CD4-positive, alpha-beta T cell (primary cell): ENCODE measurements around the gene MAP1LC3A. TPM values are rescaled to one million over a fixed set of nuclear protein-coding genes. Genes with fewer than 3 reads are reported as not detected.
A peak's percentile ranks its signal among the peaks of the same experiment; 100 is the strongest.

ENCODE experiments used
- ATAC-seq: fragments of 200-7000 bp; cut with Tn5 transposase; one replicate; pipeline ENCODE4 v1.10.0; 2022; ENCODE audit warnings: mild to moderate bottlenecking; ENCODE audit not compliant: poor library complexity
- CTCF ChIA-PET: fragments of 350-600 bp; sonication (Branson Sonifier 250); formaldehyde crosslinking; loops from one replicate; lab custom pipeline; 2021; ENCODE audit warnings: antibody characterized with exemption, inconsistent platforms; lab: Charles Lee
- POLR2A ChIA-PET: fragments of 350-600 bp; sonication (Branson Sonifier 250); formaldehyde crosslinking; loops from one replicate; lab custom pipeline; 2021; ENCODE audit warnings: antibody characterized with exemption, inconsistent platforms; lab: Charles Lee
- DNase-seq, 14 experiments: peaks; one replicate each; pipeline ENCODE4 v3.0.0-alpha.2; 2013 to 2020; ENCODE audit warnings: mixed read lengths in 2 of 14
- H3K27ac ChIP-seq, 2 donors: one replicate each; pipeline versions ENCODE4 v1.5.1 to v1.7.0; 2013; ENCODE audit warnings: low read length in 2 of 2, low read depth in 1 of 2, mild to moderate bottlenecking in 1 of 2
- H3K27me3 ChIP-seq, 2 experiments: 1 replicate in 1 of 2; 2 replicates in 1 of 2; pipeline versions ENCODE4 v1.6.1 to v1.7.0; 2013; ENCODE audit warnings: low read length in 2 of 2, control low read depth in 1 of 2, mild to moderate bottlenecking in 1 of 2, moderate library complexity in 1 of 2; ENCODE audit not compliant: insufficient read depth in 2 of 2, control insufficient read depth in 1 of 2
- H3K36me3 ChIP-seq: one replicate; pipeline ENCODE4 v1.6.1; 2013; ENCODE audit warnings: low read length, control low read depth; ENCODE audit not compliant: insufficient read depth
- H3K4me1 ChIP-seq: one replicate; pipeline ENCODE4 v1.6.1; 2013; ENCODE audit warnings: low read length, control low read depth; ENCODE audit not compliant: insufficient read depth
- H3K4me3 ChIP-seq: one replicate; pipeline ENCODE4 v1.5.1; 2013; ENCODE audit warnings: mild to moderate bottlenecking, low read length, moderate library complexity
- H3K9me3 ChIP-seq, 2 experiments: 1 replicate in 1 of 2; 2 replicates in 1 of 2; pipeline versions ENCODE4 v1.6.1 to v1.7.0; 2013; ENCODE audit warnings: low read length in 2 of 2, mild to moderate bottlenecking in 2 of 2, control low read depth in 1 of 2, moderate library complexity in 1 of 2; ENCODE audit not compliant: control insufficient read depth in 1 of 2, insufficient read depth in 1 of 2
- H3K27ac Mint-ChIP-seq: one replicate; pipeline ENCODE4 v1.8.0; 2020; ENCODE audit warnings: mixed read lengths
- H3K27me3 Mint-ChIP-seq: one replicate; pipeline ENCODE4 v1.8.0; 2021; ENCODE audit warnings: mixed read lengths
- H3K36me3 Mint-ChIP-seq: one replicate; pipeline ENCODE4 v1.8.0; 2021; ENCODE audit warnings: low read depth, mixed read lengths
- H3K4me1 Mint-ChIP-seq: one replicate; pipeline ENCODE4 v1.8.0; 2021; ENCODE audit warnings: low read depth, mixed read lengths
- H3K4me3 Mint-ChIP-seq: one replicate; pipeline ENCODE4 v1.8.0; 2020; ENCODE audit warnings: mild to moderate bottlenecking, mixed read lengths
- H3K9me3 Mint-ChIP-seq: one replicate; pipeline ENCODE4 v1.8.0; 2020; ENCODE audit warnings: mixed read lengths
- intact Hi-C, 2 experiments: fragments of 100-400 bp; cut with DNase I in 1 of 2; cut with micrococcal nuclease in 1 of 2; formaldehyde crosslinking; loops; one replicate each; pipeline versions ENCODE4 v1.15.1 to v1.9.0; 2023 to 2025; cut with DNase I, micrococcal nuclease
- total RNA-seq, 174 experiments: library from RNA in 2 of 174; stranded (reverse) in 2 of 174; gene quantifications; one replicate each; pipeline ENCODE4 v1.2.3 and lab custom pipeline; 2021 to 2026
- TF ChIP-seq, protein P1 (sequence below): fragments of 200-600 bp; IDR thresholded peaks from one replicate; pipeline ENCODE4 v1.8.0; 2022; ENCODE audit warnings: antibody characterized with exemption, mild to moderate bottlenecking

MAP1LC3A gene
- total RNA-seq, 2 experiments from 2014 or later, result 17.5 to 17.7 TPM

DNA sequence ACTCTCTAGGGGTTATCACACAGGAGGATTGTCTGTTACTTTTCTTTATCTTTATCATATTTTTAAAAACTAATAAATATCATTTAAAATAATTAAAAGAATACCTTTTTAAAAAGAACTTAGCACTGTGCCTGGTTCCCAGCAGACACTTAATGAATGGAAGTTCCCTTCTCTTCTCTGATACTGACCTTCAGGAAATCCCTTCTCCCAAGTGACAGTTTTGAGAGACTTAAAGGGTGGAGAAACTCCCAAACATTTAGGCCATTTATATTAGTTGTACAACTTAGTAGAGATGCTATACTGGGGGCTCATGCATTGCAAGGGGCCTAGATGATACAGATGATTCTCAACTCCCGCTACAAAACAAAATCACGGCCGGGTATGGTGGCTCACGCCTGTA is 18.5 kb downstream of the MAP1LC3A start:
- Mint-ChIP-seq H3K9me3 (no peaks in the 10 kb centered on the region), H3K36me3 (peaks cover 66% of the 10 kb centered on the region)
- CTCF ChIA-PET, result no interaction called here

DNA sequence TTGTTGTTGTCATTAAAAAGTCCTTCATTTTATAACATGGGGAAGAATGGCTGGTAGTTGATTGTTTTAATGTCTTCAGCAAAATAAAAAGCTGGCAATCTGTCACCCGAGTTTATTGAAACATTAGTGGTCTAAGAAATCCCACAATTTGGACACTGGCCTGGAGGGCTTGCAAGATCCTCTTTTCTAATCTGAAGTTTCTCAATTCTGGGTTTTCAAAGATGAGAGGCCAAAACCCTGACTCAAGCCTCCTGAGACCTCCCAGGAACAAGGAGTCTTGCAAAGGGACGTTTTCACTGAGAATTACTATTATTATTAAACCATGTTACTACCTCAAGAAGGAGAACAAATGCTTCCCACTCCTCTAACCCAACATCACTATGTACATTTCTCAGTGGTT is 19.5 kb downstream of the MAP1LC3A start:
- H3K4me1 Mint-ChIP-seq, result peaks cover 22% of the 10 kb centered on the region
- TF ChIP-seq, protein P1, sequence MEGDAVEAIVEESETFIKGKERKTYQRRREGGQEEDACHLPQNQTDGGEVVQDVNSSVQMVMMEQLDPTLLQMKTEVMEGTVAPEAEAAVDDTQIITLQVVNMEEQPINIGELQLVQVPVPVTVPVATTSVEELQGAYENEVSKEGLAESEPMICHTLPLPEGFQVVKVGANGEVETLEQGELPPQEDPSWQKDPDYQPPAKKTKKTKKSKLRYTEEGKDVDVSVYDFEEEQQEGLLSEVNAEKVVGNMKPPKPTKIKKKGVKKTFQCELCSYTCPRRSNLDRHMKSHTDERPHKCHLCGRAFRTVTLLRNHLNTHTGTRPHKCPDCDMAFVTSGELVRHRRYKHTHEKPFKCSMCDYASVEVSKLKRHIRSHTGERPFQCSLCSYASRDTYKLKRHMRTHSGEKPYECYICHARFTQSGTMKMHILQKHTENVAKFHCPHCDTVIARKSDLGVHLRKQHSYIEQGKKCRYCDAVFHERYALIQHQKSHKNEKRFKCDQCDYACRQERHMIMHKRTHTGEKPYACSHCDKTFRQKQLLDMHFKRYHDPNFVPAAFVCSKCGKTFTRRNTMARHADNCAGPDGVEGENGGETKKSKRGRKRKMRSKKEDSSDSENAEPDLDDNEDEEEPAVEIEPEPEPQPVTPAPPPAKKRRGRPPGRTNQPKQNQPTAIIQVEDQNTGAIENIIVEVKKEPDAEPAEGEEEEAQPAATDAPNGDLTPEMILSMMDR, result no peak
- H3K36me3 Mint-ChIP-seq, result peaks cover 64% of the 10 kb centered on the region
- H3K9me3 Mint-ChIP-seq, result no peaks in the 10 kb centered on the region
- H3K27me3 Mint-ChIP-seq, result no peaks in the 10 kb centered on the region
- no peak overlapping the region for H3K4me3 ChIP-seq
- peaks cover 18% of the 10 kb centered on the region for H3K36me3 ChIP-seq
- no peaks in the 10 kb centered on the region for H3K9me3 ChIP-seq
- ChIA-PET CTCF (no interaction called here), POLR2A (no interaction called here)
- peak in 1 of 14 experiments; percentile 28 for DNase-seq
- no peak for ATAC-seq
- H3K27me3 ChIP-seq, result no peaks in the 10 kb centered on the region
- H3K4me1 ChIP-seq, result peaks cover 19% of the 10 kb centered on the region
- no peak overlapping the region for H3K4me3 Mint-ChIP-seq
- H3K27ac ChIP-seq, result no peak overlapping the region
- intact Hi-C loops, result no loop called here
- no peak overlapping the region for H3K27ac Mint-ChIP-seq

More for the DNA sequence above, 18.5 kb downstream of the MAP1LC3A start:
- Histone ChIP-seq H3K27ac (no peak overlapping the region), H3K9me3 (no peaks in the 10 kb centered on the region), H3K4me3 (no peak overlapping the region), H3K27me3 (no peaks in the 10 kb centered on the region), H3K4me1 (peaks cover 19% of the 10 kb centered on the region), H3K36me3 (peaks cover 20% of the 10 kb centered on the region)
- H3K4me3 Mint-ChIP-seq, result no peak overlapping the region
- H3K27me3 Mint-ChIP-seq, result no peaks in the 10 kb centered on the region
- H3K27ac Mint-ChIP-seq, result no peak overlapping the region
- TF ChIP-seq, protein P1, result no peak
- no peak for ATAC-seq
- POLR2A ChIA-PET, result interaction anchor here (0.8 kb wide), 1 partner anchor 25 kb away, joined by 3 read pairs; no protein-coding TSS in a partner anchor
- intact Hi-C loops, result no loop called here
- peaks cover 22% of the 10 kb centered on the region for H3K4me1 Mint-ChIP-seq
- DNase-seq, result no peak

DNA sequence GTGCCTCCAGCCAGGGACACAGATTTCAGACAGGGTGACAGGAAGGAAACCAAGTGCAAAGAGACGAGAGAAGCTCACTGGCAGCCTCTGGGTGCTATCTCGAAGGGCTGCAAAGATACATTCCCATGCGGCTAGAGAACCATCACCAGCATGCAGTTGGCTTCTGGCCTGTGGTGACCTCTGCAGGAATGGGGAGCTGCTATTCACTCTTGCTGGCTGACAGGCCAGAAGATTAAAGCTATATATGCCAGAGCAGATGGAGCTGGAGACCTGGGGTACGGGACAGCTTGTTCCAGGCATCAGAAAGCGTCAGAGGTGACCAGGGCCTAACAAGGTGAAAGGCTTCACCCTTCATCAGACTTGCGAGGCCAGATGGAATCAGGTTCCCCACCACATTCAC is 20.0 kb downstream of the MAP1LC3A start:
- H3K4me1 Mint-ChIP-seq, result peaks cover 22% of the 10 kb centered on the region
- Histone ChIP-seq H3K27me3 (no peaks in the 10 kb centered on the region), H3K9me3 (no peaks in the 10 kb centered on the region), H3K4me3 (no peak overlapping the region), H3K4me1 (peaks cover 19% of the 10 kb centered on the region), H3K27ac (no peak overlapping the region), H3K36me3 (peaks cover 18% of the 10 kb centered on the region)
- intact Hi-C loops, result no loop called here
- no peak overlapping the region for H3K4me3 Mint-ChIP-seq
- peaks cover 64% of the 10 kb centered on the region for H3K36me3 Mint-ChIP-seq
- CTCF ChIA-PET, result no interaction called here
- POLR2A ChIA-PET, result no interaction called here
- H3K9me3 Mint-ChIP-seq, result no peaks in the 10 kb centered on the region
- H3K27ac Mint-ChIP-seq, result no peak overlapping the region
- ATAC-seq, result no peak
- TF ChIP-seq, protein P1, result no peak
- no peaks in the 10 kb centered on the region for H3K27me3 Mint-ChIP-seq
- DNase-seq, result no peak
